Measurements from ENCODE around the gene P2RX7.

DNA sequence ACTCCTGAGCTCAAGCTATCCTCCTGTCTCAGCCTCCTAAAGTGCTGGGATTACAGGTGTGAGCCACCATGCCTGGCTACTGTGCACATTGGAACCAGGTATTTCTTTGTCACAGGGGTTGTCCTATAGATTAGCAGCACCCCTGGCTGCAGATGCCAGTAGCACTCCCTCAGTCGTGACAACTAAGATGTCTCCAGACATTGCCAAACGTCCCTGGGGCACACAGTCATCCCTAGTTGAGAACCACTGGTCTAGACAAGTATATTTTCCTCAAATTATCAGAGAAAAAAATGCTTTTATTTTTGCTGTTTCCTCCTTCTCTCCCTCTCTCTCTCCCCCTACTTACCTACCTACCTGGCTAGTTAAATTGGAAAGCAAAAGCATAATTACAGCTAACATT, 17.9 kb upstream of the P2RX7 start:
- TF ChIP-seq POLR2AphosphoS5 (IDR thresholded peaks at IDR 0.05; ENCODE audit: low read depth, low read length) (no peak), FOXJ3 (CRISPR knock-in tag; IDR thresholded peaks at IDR 0.05) (no peak), RAD21 (IDR thresholded peaks at IDR 0.05; ENCODE audit: low read length) (no peak), EP300 (IDR thresholded peaks at IDR 0.05; ENCODE audit: borderline replicate concordance in 1 of 2, low read depth in 1 of 2, low read length in 1 of 2) (no peak), FOXM1 (IDR thresholded peaks at IDR 0.05; ENCODE audit: low read depth) (no peak), RCOR1 (IDR thresholded peaks at IDR 0.05; ENCODE audit: low read length) (no peak), YY1 (IDR thresholded peaks at IDR 0.05; ENCODE audit: low read depth) (no peak), GABPA (IDR thresholded peaks at IDR 0.05; ENCODE audit: low read depth) (no peak), TAF1 (IDR thresholded peaks at IDR 0.05; ENCODE audit: borderline replicate concordance, low read depth, low read length) (no peak), RFX5 (IDR thresholded peaks at IDR 0.05; ENCODE audit: low read length) (no peak), EZH2phosphoT487 (IDR thresholded peaks at IDR 0.05; ENCODE audit: borderline replicate concordance, low read depth) (no peak)
- TF ChIP-seq, protein P1, sequence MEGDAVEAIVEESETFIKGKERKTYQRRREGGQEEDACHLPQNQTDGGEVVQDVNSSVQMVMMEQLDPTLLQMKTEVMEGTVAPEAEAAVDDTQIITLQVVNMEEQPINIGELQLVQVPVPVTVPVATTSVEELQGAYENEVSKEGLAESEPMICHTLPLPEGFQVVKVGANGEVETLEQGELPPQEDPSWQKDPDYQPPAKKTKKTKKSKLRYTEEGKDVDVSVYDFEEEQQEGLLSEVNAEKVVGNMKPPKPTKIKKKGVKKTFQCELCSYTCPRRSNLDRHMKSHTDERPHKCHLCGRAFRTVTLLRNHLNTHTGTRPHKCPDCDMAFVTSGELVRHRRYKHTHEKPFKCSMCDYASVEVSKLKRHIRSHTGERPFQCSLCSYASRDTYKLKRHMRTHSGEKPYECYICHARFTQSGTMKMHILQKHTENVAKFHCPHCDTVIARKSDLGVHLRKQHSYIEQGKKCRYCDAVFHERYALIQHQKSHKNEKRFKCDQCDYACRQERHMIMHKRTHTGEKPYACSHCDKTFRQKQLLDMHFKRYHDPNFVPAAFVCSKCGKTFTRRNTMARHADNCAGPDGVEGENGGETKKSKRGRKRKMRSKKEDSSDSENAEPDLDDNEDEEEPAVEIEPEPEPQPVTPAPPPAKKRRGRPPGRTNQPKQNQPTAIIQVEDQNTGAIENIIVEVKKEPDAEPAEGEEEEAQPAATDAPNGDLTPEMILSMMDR (IDR thresholded peaks at IDR 0.05) = no peak
- TF ChIP-seq, protein P2, sequence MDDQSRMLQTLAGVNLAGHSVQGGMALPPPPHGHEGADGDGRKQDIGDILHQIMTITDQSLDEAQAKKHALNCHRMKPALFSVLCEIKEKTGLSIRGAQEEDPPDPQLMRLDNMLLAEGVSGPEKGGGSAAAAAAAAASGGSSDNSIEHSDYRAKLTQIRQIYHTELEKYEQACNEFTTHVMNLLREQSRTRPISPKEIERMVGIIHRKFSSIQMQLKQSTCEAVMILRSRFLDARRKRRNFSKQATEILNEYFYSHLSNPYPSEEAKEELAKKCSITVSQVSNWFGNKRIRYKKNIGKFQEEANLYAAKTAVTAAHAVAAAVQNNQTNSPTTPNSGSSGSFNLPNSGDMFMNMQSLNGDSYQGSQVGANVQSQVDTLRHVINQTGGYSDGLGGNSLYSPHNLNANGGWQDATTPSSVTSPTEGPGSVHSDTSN (IDR thresholded peaks at IDR 0.05) = no peak
- TF ChIP-seq, protein P3, sequence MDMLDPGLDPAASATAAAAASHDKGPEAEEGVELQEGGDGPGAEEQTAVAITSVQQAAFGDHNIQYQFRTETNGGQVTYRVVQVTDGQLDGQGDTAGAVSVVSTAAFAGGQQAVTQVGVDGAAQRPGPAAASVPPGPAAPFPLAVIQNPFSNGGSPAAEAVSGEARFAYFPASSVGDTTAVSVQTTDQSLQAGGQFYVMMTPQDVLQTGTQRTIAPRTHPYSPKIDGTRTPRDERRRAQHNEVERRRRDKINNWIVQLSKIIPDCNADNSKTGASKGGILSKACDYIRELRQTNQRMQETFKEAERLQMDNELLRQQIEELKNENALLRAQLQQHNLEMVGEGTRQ (IDR thresholded peaks at IDR 0.05; ENCODE audit: borderline replicate concordance, low read depth, low read length) = no peak
